ENCODE data around the gene SPATA13.

SPATA13 gene

DNA sequence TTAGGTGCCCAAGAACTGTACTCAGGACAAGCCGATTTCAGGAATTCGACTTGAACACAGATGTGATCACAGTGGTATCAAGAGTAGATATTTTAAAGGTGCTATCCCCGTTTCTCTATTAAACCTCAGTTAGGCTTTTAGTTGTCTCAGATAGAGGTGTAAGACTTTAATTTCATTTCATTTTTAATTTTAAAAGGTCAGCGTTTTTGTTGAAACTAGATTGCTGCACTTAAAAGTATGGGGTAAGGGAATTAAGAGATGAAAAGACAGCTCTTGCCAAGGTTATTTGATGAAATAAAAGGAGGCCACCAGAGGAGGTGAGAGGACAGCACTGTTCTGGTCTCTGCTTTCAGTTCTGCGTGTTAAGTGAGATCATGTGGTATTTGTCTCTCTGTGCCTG, 48.6 kb downstream of the SPATA13 start:
- intact Hi-C loops (cut with DNase I; ENCODE audit: low total_unique reads), result no loop called here
- DNase-seq, result no peak
- H3K27ac ChIP-seq, result no peak overlapping the region
- no peaks in the 10 kb centered on the region for H3K9me3 ChIP-seq
- no peak overlapping the region for H3K4me3 ChIP-seq
- H3K27me3 ChIP-seq, result no peaks in the 10 kb centered on the region
- TF ChIP-seq, protein P1, sequence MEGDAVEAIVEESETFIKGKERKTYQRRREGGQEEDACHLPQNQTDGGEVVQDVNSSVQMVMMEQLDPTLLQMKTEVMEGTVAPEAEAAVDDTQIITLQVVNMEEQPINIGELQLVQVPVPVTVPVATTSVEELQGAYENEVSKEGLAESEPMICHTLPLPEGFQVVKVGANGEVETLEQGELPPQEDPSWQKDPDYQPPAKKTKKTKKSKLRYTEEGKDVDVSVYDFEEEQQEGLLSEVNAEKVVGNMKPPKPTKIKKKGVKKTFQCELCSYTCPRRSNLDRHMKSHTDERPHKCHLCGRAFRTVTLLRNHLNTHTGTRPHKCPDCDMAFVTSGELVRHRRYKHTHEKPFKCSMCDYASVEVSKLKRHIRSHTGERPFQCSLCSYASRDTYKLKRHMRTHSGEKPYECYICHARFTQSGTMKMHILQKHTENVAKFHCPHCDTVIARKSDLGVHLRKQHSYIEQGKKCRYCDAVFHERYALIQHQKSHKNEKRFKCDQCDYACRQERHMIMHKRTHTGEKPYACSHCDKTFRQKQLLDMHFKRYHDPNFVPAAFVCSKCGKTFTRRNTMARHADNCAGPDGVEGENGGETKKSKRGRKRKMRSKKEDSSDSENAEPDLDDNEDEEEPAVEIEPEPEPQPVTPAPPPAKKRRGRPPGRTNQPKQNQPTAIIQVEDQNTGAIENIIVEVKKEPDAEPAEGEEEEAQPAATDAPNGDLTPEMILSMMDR (IDR thresholded peaks at IDR 0.05), result no peak
- H3K4me1 ChIP-seq, result no peaks in the 10 kb centered on the region
- H3K36me3 ChIP-seq, result no peaks in the 10 kb centered on the region

DNA sequence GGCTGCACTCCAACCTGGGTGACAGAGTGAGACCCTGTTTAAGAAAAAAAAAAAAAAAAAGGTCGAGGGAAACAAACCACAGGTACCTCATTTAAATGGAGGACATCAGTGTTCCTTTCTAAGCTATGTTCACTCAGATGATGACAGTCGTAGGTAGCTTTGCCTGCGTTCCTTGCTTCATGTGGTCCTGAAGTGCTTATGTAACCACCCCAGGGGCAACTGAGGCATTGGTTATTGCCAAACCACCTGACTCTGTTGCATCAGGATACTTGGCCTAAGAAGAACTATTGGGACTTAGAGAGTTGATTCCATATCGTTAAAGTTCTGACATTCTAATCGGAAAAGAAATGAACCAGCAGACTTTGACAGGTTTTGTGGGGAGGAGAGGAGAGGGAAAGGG, 51.7 kb downstream of the SPATA13 start:
- H3K4me3 ChIP-seq, result no peak overlapping the region
- H3K27ac ChIP-seq, result no peak overlapping the region
- H3K36me3 ChIP-seq, result no peaks in the 10 kb centered on the region
- H3K27me3 ChIP-seq, result no peaks in the 10 kb centered on the region
- DNase-seq, result no peak
- intact Hi-C loops (cut with DNase I; ENCODE audit: low total_unique reads), result no loop called here
- H3K4me1 ChIP-seq, result peaks cover 0 to 11% (median 5%) of the 10 kb centered on the region in 4 donors
- TF ChIP-seq, protein P1 (IDR thresholded peaks at IDR 0.05), result no peak
- H3K9me3 ChIP-seq, result no peaks in the 10 kb centered on the region

DNA sequence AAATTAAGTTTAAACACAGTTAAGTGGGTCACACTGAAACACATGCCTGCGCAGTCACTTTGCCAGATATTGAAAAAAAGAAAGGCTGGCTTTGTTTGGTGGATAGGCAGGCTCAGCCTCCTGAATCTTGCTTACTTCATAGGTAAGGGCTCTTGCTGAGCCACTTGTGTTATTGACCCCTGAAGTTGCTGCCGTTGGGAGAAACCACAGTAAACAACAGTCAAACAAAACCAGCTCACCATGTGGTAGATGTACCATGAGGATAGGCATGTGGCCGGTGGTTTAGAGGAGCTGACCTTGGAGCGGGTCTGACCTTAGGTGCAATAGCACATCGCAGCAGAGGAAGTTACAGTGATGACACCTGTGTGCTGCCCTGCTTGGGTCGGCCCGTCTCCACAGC, 52.2 kb downstream of the SPATA13 start:
- no peaks in the 10 kb centered on the region for H3K9me3 ChIP-seq
- H3K27me3 ChIP-seq, result no peaks in the 10 kb centered on the region
- intact Hi-C loops (cut with DNase I; ENCODE audit: low total_unique reads), result no loop called here
- H3K4me1 ChIP-seq, result peaks cover 0 to 13% (median 6%) of the 10 kb centered on the region in 4 donors
- TF ChIP-seq, protein P1 (IDR thresholded peaks at IDR 0.05), result no peak
- no peaks in the 10 kb centered on the region for H3K36me3 ChIP-seq
- no peak overlapping the region for H3K27ac ChIP-seq
- no peak for DNase-seq
- H3K4me3 ChIP-seq, result no peak overlapping the region

DNA sequence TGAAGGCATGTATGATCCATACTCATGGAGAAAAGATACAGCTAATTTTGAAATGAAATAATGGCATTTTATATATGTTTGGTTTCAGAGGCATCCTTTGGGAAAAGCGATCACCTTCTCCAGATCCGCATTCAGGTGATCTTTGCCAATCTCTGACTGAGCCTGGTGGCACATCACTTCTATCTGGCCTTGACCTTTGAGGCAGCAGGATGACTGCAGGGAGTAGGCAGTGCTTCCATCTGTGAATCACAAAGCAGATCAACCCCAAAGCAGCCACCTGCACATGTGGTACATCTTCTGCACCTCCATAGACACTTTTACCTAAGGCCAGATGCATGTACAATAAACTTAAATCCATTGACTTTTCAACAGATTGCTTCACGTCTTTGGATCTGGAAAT, 53.4 kb downstream of the SPATA13 start:
- Histone ChIP-seq H3K27ac (no peak overlapping the region), H3K36me3 (no peaks in the 10 kb centered on the region), H3K4me1 (peaks cover 0 to 19% (median 7%) of the 10 kb centered on the region in 4 donors), H3K9me3 (no peaks in the 10 kb centered on the region), H3K27me3 (no peaks in the 10 kb centered on the region), H3K4me3 (no peak overlapping the region)
- no peak for DNase-seq
- TF ChIP-seq, protein P1 (IDR thresholded peaks at IDR 0.05), result no peak
- intact Hi-C loops (cut with DNase I; ENCODE audit: low total_unique reads), result loop anchor here (2.0 kb wide), 1 partner anchor 195 kb away; no protein-coding TSS in a partner anchor

DNA sequence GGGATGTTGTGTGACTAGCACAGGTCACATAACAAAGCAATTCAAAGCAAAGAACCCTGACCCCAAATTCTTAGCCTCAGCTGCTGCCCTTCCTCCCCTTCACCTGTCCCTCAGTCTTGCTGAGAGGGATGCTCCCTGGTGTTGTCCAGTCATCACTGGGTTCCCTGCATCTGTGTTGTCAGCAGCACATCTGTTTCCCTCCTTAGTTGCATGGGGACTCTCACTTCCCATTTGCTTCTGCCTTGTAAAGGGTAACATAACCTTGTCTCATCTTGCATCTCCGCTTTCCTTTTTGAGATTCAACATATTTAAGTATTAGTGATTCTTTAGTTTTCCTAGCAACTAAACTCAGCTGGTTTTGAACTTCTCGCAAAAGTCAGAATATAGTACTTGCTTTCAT, 54.0 kb downstream of the SPATA13 start:
- no peaks in the 10 kb centered on the region for H3K36me3 ChIP-seq
- no peaks in the 10 kb centered on the region for H3K9me3 ChIP-seq
- DNase-seq, result no peak
- no peaks in the 10 kb centered on the region for H3K27me3 ChIP-seq
- no peak overlapping the region for H3K27ac ChIP-seq
- no peak overlapping the region for H3K4me3 ChIP-seq
- TF ChIP-seq, protein P1 (IDR thresholded peaks at IDR 0.05), result no peak
- peaks cover 0 to 19% (median 7%) of the 10 kb centered on the region in 4 donors for H3K4me1 ChIP-seq
- intact Hi-C loops (cut with DNase I; ENCODE audit: low total_unique reads), result loop anchor here (2.0 kb wide), 1 partner anchor 196 kb away; no protein-coding TSS in a partner anchor

DNA sequence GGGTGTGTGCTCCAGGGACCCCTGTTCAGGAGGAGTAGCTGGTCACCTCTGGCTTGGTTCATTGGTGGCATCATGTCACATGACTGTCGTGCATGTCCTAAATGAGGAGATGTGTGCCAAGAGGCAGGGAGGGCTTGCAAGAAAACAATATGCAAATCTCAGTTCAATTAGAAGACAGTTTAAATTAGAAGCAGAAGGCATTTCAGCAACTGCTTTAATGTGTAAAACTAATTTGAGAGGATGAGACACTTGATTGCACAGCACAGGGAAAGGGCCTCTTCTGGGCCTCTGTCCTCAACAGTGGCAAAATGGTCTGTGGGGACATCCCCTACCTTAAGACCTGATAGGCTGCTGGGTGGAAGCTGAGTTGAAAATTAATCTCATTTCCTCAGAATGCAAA, 54.6 kb downstream of the SPATA13 start:
- Histone ChIP-seq H3K36me3 (no peaks in the 10 kb centered on the region), H3K27ac (no peak overlapping the region), H3K4me3 (no peak overlapping the region), H3K27me3 (no peaks in the 10 kb centered on the region), H3K4me1 (peaks cover 0 to 19% (median 7%) of the 10 kb centered on the region in 4 donors), H3K9me3 (no peaks in the 10 kb centered on the region)
- intact Hi-C loops (cut with DNase I; ENCODE audit: low total_unique reads), result loop anchor here (2.0 kb wide), 1 partner anchor 196 kb away; no protein-coding TSS in a partner anchor
- TF ChIP-seq, protein P1 (IDR thresholded peaks at IDR 0.05), result no peak
- DNase-seq, result no peak
